GM12878 (cell line): ENCODE data around the gene RET. TPM values are rescaled to one million over a fixed set of nuclear protein-coding genes. Genes with fewer than 3 reads are reported as not detected.

Experiments used
- CBFB ChIP-seq: IDR thresholded peaks from 2 replicates; pipeline ENCODE4 v1.6.1; 2016; ENCODE audit warnings: antibody characterized with exemption, low read depth
- CHD2 ChIP-seq: IDR thresholded peaks from 2 replicates; pipeline ENCODE4 v1.6.1; 2011; ENCODE audit warnings: low read depth, low read length, improper control_type of control experiment, borderline replicate concordance
- DPF2 ChIP-seq: fragments of 450-650 bp; IDR thresholded peaks from 2 replicates; pipeline ENCODE4 v1.6.1; 2017; ENCODE audit warnings: mild to moderate bottlenecking
- NFXL1 ChIP-seq: fragments of 450-650 bp; IDR thresholded peaks from 2 replicates; pipeline ENCODE4 v1.6.1; 2017; ENCODE audit warnings: antibody characterized with exemption, mild to moderate bottlenecking, borderline replicate concordance
- RB1 ChIP-seq: fragments of 450-650 bp; formaldehyde crosslinking; IDR thresholded peaks from 2 replicates; pipeline ENCODE4 v1.6.1; 2017; ENCODE audit warnings: mild to moderate bottlenecking, borderline replicate concordance
- STAT3 ChIP-seq: IDR thresholded peaks from 2 replicates; pipeline ENCODE4 v1.6.1; 2011; ENCODE audit warnings: low read depth, low read length, improper control_type of control experiment
- polyA plus RNA-seq, 11 experiments: library from polyadenylated mRNA; depleted of rRNA in 4 of 11; unstranded in 6 of 11; stranded (reverse) in 5 of 11; fragments of >200 nt; fragmentation: Nextera tagmentation in 4 of 11; fragmentation: Illumina TruSeq in 1 of 11; extraction: Ambion mirVana in 4 of 11; extraction: Trizol in 1 of 11; gene quantifications; 1 replicate in 1 of 11; 2 replicates in 10 of 11; pipeline versions ENCODE4 v1.2.1 to v1.2.3, GENCODE V29; 2011 to 2016; ENCODE audit warnings: inconsistent platforms in 2 of 11, missing spikeins in 2 of 11, low read depth in 1 of 11
- total RNA-seq, 4 experiments: library from RNA; depleted of rRNA in 3 of 4; stranded (reverse); fragments of >200 nt in 3 of 4; fragmentation: Illumina TruSeq in 1 of 4; extraction: Trizol in 1 of 4; gene quantifications; 2 replicates each; pipeline versions ENCODE4 v1.2.1 to v1.2.3, GENCODE V29; 2013 to 2021
- TF ChIP-seq, protein P1 (sequence below): fragments of 450-650 bp; IDR thresholded peaks from 2 replicates; pipeline ENCODE4 v1.6.1; 2017; ENCODE audit warnings: mild to moderate bottlenecking
- TF ChIP-seq, protein P2 (sequence below): fragments of 450-650 bp; IDR thresholded peaks from 2 replicates; pipeline ENCODE4 v1.6.1; 2017; ENCODE audit warnings: borderline replicate concordance
- TF ChIP-seq, protein P3 (sequence below): fragments of 450-650 bp; formaldehyde crosslinking; IDR thresholded peaks from 2 replicates; pipeline ENCODE4 v1.5.0; 2022; ENCODE audit warnings: mild to moderate bottlenecking, missing genetic modification characterization
- TF ChIP-seq, protein P4 (sequence below): IDR thresholded peaks from 2 replicates; pipeline ENCODE4 v1.6.1; 2011; ENCODE audit warnings: mild to moderate bottlenecking, low read depth, low read length, moderate library complexity; ENCODE audit not compliant: insufficient replicate concordance

The RET gene
- total and polyA plus RNA-seq, 10 of the 15 experiments (the other 5 are each of a cell fraction or from before 2014, with no cell fraction given): not detected

DNA sequence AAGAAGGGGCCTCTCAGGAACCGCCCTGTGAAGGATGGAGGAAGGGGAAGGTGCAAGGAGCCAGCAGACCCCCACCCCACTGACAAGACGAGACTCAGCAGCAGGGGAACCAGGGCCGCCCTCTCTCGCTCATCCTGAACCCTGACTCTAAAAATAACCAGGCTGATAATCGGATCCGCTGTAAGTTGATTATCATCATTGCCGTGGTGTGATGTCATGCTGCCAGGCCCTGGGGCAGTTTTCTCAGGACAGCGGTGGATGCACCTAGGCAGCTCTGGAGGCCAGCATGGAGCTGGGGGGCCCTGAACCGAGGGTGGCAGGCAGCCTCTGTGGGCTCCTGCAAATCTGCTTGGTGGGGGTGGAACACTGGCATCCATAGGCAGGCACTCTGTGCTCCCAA is 7.9 kb downstream of the RET start (continued):
- TF ChIP-seq, protein P1, sequence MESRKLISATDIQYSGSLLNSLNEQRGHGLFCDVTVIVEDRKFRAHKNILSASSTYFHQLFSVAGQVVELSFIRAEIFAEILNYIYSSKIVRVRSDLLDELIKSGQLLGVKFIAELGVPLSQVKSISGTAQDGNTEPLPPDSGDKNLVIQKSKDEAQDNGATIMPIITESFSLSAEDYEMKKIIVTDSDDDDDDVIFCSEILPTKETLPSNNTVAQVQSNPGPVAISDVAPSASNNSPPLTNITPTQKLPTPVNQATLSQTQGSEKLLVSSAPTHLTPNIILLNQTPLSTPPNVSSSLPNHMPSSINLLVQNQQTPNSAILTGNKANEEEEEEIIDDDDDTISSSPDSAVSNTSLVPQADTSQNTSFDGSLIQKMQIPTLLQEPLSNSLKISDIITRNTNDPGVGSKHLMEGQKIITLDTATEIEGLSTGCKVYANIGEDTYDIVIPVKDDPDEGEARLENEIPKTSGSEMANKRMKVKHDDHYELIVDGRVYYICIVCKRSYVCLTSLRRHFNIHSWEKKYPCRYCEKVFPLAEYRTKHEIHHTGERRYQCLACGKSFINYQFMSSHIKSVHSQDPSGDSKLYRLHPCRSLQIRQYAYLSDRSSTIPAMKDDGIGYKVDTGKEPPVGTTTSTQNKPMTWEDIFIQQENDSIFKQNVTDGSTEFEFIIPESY: no peak
- TF ChIP-seq, protein P2, sequence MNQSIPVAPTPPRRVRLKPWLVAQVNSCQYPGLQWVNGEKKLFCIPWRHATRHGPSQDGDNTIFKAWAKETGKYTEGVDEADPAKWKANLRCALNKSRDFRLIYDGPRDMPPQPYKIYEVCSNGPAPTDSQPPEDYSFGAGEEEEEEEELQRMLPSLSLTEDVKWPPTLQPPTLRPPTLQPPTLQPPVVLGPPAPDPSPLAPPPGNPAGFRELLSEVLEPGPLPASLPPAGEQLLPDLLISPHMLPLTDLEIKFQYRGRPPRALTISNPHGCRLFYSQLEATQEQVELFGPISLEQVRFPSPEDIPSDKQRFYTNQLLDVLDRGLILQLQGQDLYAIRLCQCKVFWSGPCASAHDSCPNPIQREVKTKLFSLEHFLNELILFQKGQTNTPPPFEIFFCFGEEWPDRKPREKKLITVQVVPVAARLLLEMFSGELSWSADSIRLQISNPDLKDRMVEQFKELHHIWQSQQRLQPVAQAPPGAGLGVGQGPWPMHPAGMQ: no peak
- TF ChIP-seq NFXL1 (no peak), STAT3 (no peak), CHD2 (no peak), CBFB (no peak), DPF2 (no peak), RB1 (no peak)
- TF ChIP-seq, protein P3, sequence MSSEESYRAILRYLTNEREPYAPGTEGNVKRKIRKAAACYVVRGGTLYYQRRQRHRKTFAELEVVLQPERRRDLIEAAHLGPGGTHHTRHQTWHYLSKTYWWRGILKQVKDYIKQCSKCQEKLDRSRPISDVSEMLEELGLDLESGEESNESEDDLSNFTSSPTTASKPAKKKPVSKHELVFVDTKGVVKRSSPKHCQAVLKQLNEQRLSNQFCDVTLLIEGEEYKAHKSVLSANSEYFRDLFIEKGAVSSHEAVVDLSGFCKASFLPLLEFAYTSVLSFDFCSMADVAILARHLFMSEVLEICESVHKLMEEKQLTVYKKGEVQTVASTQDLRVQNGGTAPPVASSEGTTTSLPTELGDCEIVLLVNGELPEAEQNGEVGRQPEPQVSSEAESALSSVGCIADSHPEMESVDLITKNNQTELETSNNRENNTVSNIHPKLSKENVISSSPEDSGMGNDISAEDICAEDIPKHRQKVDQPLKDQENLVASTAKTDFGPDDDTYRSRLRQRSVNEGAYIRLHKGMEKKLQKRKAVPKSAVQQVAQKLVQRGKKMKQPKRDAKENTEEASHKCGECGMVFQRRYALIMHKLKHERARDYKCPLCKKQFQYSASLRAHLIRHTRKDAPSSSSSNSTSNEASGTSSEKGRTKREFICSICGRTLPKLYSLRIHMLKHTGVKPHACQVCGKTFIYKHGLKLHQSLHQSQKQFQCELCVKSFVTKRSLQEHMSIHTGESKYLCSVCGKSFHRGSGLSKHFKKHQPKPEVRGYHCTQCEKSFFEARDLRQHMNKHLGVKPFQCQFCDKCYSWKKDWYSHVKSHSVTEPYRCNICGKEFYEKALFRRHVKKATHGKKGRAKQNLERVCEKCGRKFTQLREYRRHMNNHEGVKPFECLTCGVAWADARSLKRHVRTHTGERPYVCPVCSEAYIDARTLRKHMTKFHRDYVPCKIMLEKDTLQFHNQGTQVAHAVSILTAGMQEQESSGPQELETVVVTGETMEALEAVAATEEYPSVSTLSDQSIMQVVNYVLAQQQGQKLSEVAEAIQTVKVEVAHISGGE (CRISPR knock-in tag): no peak
- TF ChIP-seq, protein P4, sequence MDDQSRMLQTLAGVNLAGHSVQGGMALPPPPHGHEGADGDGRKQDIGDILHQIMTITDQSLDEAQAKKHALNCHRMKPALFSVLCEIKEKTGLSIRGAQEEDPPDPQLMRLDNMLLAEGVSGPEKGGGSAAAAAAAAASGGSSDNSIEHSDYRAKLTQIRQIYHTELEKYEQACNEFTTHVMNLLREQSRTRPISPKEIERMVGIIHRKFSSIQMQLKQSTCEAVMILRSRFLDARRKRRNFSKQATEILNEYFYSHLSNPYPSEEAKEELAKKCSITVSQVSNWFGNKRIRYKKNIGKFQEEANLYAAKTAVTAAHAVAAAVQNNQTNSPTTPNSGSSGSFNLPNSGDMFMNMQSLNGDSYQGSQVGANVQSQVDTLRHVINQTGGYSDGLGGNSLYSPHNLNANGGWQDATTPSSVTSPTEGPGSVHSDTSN: no peak
- TF ChIP-seq, all 136 proteins: peak for 0
